Renal cortex interstitium (tissue), 11 donors: ENCODE measurements around the gene FBN3. TPM values are rescaled to one million over a fixed set of nuclear protein-coding genes. Genes with fewer than 3 reads are reported as not detected.

Experiments
- DNase-seq, 11 donors: peaks; one replicate each; pipeline ENCODE4 v3.0.0-alpha.2; 2013; ENCODE audit warnings: low read depth in 9 of 11, low spot score in 4 of 11; ENCODE audit errors: extremely low read depth in 1 of 11
- polyA plus RNA-seq, 3 donors: library from polyadenylated mRNA; unstranded; fragments of 120-200 nt; gene quantifications; one replicate each; pipeline ENCODE4 v1.2.1, GENCODE V29; 2013; ENCODE audit not compliant: insufficient read length in 3 of 3

FBN3 gene
- polyA plus RNA-seq, 3 donors = 34.7 to 60.5 (median 44.1) TPM

DNA sequence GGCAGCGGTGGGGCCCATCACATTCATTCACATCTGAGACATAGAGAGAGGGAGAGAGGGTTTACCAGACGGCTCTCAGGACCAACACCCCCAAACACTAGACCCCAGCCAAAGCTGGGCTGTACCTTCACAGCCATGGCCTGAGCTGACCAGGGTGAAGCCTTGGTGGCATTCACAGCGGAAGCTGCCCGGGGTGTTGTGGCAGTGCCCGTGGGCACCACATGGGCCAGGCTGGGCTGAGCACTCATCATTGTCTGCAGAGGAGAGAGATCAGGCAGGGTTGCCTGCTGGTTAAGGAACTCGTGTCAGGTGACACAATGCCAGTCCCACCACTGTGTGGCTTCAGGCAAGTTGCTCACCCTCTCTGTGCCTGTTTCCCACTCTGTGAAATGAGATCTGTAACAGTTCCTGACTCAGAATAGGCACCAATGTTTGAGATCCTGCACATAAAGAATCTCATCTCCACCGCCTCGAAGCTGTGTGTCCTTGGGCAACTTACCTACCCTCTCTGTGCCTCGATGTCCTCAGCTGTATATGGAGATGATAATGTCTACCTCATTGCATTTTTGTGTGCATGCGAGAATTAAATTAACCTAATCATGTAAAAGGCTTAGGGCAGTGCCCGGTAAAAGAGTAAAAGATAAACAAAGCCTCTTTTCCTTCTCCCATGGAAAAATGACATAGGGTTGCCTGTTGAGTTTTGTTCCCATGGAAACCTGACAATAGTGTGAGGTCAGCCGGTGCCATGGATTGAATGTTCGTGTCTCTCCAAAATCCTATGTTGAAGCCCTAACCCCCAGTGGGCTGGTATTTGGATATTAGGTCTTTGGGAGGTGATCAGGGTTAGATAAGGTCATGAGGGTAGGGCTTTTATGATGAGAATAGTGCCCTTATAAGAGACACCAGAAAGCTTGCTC lies 74.0 kb downstream of the FBN3 start:
- no peak for DNase-seq

DNA sequence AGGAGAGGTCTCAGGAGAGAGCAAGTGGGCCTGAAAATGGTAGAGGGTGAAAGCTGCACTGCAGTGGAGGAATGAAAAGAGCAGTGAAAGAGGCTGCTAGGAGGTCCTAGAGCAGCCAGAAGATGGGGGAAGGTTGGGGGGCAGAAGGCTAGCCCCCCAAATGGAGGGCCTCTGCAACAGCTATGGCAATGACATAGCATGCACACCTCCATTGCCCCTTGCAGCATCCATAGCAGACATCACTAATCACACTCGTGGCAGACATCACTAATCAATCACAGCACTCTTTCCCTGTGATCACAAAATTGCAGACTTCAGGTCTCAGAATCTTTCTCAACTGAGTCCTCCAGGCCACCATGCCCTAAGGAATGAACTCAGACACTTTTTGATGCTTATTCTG lies 74.9 kb downstream of the FBN3 start:
- no peak for DNase-seq

DNA sequence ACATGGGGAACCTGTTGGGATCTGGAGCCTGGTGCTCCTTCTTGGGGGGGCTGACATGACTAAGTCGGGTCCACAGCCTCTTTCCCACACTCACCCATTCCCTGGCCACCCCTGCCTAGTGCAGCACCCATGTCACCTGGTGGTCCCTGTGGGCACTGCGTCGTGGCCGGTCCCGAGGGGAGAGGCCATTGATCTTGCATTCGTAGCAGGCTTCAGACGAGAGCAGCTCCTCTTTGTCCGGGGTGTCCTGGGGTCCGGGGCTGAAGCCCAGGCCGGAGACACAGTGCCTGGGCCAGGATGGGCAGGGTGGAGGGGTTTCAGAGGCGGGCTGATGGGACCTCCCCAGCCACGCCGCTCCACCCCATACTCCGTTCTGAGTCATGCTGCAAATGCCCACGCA lies 77.5 kb downstream of the FBN3 start:
- no peak for DNase-seq

DNA sequence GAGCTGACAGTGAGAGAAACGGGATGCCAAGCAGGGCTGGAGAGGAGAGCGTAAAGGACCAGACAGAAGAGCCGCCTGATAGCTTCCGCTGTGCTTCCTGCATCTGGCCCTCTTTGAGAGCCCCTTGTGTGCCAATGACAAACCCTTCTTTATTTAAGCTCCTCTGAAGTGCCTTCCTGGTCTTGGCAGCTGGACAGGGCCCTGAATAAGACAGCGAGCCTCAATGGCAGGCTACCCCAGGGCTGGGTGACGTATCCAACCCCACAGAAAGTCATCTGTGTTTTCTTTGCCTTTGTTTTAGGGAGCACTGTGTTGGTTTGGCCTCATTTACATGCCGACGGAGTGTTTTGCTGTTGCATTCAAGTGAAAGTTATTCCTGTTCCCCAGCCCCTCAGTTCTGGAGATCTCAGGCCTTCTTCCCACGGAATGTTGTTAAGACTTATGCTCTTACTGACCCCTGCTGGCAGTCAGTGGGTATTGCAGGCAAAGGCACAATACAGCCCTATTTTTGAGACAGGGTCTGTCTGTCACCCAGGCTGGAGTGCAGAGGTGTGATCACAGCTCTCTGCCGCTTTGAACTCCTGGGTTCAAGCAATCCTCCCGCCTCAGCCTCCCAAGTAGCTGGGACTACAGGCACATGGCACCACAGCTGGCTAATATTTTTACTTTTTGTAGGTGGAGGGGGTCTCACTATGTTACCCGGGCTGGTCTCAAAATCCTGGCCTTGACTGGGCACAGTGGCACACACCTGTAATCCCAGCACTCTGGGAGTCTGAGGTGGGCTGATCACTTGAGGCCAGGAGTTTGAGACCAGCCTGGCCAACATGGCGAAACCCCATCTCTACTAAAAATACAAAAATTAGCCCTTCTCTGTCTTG lies 80.1 kb downstream of the FBN3 start:
- no peak for DNase-seq

DNA sequence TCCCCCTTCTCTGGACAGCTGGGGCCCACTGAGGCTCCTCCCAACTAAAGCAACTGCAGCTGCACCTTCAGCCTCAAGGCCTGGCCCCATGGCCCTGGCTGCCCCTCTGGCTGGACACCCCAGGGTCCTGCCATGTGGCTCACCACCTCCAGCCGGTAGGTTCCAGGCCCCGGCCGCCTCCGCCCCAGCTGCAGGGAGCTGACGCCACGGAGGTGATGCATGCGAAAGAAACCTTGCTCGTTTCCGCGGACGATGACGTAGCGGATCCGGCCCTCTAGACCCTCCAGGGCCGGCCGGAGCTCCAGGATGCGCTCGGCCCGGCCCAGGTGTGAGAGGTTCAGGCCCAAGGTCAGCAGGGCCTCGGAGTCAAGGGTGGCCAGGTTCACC lies 83.5 kb downstream of the FBN3 start:
- DNase-seq = no peak

DNA sequence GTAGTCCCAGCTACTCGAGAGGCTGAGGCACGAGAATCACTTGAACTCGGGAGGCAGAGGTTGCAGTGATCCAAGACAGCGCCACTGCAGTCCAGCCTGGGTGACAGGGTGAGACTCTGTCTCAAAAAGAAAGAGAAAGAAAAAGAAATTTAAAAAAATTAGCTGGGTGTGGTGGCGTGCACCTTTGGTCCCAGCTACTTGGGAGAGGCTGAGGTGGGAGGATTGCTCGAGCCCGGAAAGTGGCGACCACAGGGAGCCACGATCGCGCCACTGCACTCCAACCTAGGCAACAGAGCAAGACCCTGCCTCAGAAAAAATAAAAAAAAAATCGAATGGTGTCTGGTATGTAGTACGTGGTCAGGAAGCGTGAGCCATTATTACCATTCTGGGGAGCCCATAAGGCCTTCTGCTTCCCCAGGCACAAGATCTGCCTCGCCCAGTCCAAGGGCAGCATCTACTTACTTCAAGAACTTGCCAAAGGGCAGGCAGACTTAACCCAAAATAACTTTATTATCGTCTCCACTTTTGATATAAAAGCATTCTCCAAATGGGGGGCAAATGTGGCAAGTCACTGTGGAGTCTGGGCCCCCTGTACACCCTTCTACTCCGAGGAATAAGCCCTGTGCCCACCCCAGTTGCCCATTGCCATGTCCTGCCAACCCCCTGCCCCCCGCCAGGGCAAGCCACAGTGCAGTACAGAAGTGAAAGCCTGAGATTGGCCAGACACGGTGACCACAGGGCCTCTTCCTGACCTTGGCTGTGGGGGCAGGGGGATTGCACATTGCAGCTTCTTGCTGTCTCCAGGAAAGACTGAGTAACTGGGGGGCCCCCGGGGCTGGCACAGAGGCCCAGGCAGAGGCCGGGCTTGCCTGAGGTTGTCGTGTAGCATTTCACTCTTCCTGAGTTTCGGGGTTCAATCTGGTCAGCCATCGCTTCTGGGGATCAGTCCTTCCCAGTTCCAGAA lies 84.2 kb downstream of the FBN3 start:
- no peak for DNase-seq

DNA sequence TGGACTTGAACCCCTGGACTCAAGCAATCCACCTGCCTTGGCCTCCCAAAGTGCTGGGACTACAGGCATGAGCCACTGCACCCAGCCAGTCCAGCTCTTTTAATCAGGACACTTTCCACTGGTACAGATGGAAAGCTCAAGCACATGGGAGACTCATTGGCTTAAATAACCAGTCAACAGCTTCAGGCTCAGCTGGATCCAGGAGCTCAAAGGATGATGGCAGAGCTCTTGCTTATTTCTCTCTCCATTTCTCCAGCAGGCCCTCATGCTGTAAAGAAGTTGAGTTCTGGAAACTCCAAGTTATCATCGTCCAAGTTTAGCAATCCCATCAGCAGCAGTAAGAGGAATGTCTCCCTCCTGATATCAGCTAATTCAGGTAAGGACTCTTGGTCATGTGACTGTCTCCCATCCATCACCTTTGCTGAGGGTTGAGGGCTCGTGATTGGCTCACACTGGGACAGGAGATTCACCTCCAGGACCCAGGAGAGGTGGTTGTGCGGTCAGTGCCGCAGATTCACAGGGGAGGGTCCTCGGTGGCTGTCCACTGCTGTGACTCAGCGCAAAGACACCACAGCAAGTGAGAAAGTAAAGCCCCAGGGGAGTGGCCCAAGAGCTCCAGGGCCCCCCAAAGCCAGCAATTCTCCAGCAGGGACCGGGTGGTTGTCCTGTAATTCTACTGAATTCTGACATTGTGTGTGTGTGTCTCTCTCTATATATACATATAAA lies 91.7 kb downstream of the FBN3 start:
- DNase-seq = no peak

DNA sequence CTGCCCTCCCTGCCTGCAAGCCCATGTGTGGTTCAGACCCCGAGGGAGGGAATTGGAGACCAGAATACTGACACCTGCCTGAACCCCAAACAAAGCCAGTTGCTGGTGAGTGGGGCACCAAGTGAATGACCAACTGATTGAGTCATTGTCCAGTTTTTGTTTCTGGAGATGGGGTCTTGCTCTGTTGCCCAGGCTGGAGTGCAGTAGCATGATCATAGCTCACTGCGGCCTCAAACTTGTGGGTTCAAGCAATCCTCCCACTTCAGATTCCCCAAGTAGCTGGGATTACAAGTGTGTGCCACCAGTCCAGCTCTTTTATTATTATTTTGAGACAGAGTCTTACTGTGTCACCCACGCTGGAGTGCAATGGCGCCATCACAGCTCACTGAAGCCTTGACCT lies 92.9 kb downstream of the FBN3 start:
- no peak for DNase-seq

DNA sequence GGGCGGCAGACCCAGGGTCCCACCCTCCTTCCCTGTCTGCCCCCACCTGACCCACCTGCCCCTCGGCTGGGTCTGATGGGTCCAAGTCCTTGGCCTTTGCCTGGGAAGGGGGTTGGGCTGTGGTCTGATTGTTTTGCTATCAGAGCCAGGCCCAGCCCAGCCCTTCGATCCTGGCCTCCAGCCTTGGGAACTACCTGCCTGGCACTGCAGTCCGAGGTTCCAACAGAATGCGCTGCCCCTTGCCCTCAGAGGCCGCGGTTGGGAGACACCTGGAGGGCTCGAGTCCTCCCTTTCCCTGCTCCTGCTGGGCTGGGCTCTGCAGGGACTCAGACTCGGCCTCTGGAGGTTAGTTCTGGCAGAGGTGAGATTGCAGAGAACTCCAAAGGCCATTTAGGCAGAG lies 95.2 kb downstream of the FBN3 start:
- no peak for DNase-seq

DNA sequence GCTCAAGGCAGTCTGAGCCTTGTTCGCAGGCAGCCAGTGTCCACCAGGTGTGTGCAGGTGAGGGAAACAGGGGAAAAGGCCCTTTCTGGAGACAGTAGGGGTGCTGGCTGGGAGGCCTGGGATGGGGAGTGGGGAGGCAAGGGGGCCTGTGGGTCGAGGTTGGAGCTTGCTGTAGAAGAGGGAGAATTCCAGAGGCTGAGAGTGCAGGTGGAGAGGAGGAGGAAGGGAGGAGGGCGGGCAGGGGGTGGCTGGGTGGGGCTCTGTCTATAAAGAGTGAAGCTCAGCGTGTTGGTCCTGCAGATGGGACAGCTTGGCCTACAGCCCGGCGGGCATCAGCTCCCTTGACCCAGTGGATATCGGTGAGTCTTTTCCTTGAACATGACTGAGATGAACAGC lies 96.9 kb downstream of the FBN3 start, which contains the start of gene CCL25:
TSS of gene CCL25 (plus strand) at position 297 of the 396 bp plus-strand sequence. CDS start 290 bp downstream, outside the sequence.
- DNase-seq = no peak

DNA sequence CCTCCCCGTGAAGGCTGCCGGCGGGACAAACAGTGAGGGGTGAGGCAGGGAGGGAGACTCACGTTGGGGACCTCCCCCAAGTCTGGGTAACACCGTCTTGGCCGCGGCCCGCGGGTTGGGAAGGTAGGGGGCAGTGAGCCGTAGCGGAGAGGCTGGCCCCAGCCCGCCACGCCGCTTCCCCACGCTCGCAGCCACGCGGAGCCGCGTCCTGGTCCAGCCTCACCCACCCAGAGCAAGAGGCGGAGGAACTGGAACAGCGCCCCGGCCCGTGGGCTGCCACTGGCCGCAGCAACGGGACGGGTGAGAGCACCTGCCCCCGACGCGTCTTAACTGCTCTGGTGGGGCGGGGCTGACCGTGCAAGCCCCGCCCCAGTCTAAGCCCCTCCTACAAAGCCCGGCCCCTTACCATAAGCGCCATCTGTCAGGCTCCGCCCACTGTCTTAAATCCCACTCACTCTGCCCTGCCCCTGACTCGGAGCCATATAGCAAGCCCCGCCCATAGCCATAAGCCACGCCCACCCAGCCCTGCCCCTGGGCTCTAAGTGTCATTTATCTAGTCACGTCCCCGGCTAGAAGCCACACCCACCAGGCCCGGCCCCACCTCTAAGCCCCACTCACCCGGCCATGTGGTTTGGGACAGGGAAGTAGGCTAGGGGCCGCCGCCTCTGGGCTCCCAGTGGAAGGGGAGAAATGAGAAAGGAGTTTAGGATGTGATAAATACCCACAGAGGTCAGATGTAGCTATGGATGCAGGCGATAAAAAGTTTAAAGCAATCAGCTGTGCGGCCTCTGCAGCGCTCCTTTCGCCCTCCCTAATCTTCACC lies 98.9 kb downstream of the FBN3 start:
- DNase-seq = peak in 10 of 11 donors; percentile 66 to 84 (median 75)

DNA sequence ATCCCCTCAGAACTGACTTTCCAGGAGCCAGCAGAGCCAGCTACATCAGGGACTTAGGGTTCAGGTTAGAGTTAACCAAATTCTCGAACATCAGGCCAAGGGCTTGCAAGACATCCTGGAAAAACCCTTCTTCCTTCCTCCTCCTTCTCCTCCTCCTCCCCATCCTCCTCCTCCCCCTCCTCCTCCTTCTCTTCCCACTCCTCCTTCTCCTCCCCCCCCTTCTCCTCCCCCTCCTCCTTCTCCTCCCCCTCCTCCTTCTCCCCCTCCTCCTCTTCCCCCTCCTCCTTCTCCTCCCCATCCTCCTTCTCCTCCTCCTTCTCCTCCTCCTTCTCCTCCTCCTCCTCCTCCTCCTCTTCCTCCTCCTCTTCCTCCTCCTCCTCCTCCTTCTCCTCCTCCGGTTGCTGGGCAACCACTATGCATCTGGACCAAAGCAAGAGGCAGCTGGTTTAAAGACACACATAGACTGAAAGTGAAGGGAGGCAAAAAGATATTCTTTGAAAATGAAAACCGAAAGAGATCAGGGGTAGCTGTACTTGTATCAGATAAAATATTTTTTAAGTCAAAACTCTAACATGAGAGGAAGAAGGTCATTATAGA lies 102.7 kb downstream of the FBN3 start:
- DNase-seq = no peak

DNA sequence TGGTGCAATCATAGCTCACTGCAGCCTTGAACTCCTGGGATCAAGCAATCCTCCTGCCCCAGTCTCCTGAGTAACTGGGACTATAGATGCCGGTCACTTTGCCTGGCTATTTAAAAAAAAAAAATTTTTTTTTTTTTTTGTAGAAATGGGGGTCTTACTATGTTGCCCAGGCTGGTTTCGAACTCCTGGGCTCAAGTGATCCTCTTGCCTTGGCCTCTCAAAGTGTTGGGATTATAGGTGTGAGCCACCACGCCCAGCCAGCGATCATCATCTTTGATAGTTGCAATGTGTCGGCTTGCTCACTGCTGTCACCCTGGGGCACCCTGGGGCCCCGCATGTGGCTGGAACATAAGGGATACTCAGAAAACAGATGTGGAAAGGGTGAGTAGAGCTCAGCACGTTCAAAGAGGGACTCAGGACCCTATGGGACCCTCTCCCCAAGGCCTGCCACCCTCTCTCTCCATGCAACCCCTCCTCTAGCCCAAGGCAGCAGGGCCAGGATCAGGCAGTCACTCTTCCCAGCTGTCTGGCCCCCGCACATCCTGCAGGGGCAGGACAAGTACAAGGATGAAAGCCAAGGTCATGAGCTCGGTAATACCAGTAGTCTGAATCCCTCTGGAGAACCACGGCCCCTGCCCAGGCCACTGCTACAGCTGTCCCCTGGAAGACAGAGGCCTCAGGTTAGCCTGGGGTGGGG lies 103.4 kb downstream of the FBN3 start:
- DNase-seq = no peak

DNA sequence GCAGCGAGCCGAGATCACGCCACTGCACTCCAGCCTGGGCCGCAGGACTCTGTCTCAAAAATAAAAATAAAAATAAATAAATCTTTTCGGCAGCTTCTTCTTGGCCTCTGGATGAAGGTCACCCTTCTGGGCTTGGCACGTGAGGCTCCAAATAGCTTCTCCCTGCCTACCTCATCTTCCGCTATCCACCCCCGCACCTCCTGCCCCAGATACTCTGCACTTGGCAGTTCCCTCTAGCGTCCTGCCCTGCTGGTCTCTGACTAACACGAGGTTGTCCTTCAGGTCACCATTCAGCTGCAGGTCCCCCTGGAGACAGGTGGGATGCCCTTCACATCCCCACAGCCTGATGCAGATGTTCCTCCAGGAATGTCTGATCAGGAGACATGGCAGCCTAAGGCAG lies 105.4 kb downstream of the FBN3 start:
- DNase-seq = no peak

DNA sequence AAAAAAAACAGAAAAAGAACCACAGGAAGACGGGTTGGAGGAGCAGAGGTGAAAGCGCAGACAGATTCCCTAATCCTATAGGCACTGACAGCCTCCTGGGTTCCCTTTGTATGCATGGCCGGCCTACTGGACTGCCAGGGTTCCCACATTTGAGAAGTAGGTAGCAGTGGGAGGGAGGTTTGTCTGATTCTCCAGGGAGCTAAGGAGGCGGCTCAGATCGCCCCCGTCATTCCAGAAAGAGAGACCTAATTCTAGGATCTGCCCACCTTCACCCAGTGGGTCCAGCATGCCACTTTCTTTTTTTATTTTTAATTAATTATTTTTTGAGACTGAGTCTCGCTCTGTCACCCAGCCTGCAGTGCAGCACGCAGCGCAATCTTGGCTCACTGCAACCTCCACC lies 106.5 kb downstream of the FBN3 start:
- no peak for DNase-seq

DNA sequence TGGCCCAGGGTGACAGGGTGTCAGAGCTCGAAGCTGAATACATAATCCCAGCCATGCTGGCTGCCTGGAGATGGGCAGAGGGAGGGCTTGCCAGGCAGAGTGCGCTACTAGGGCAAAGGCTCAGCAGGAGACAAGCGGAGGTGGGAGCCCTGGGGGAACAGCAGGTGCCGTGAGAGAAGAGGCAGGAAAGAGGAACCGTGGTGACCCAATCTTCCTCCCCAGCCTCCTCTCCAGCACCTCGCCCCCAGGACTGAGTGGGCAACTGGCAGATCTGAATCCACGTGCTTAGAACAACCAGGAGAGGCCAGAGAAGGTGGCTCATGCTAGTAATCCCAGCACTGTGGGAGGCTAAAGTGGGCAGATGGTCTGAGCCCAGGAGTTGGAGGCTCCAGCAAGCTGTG lies 107.9 kb downstream of the FBN3 start:
- DNase-seq = no peak

DNA sequence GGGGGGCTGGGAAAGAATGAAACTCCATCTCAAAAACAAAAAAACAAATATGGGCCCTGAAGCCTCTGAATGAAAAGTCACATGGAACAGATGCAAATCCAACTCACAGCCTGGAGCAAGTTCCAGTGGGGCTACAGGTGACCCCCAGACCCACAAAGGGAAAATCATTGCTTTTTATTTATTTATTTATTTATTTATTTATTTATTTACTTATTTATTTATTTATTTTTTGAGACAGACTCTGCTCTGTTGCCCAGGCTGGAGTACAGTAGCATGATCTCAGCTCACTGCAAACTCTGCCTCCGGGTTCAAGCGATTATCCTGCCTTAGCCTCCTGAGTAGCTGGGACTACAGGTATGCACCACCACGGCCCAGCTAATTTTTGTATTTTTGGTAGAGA lies 110.2 kb downstream of the FBN3 start:
- no peak for DNase-seq
